ENCODE data around the gene ARHGAP40.

- no peak for TF ChIP-seq CTCF (IDR thresholded peaks at IDR 0.05)
- TF ChIP-seq POLR2A (IDR thresholded peaks at IDR 0.05) = no peak
These were observed 34.2 kb downstream of the ARHGAP40 start for GRCh38 chr20:38635721-38636288.
